Activated CD4-positive, alpha-beta T cell treated with anti-CD3 and anti-CD28 coated beads for 1 hour (primary cell): ENCODE results near the gene BCAR1.
"Not testable (repeated sequence)": the region's sequence is repeated elsewhere in the genome, so short reads cannot be mapped to it uniquely, and the experiment has no call there.

Source experiments
- DNase-seq: peaks from one replicate; pipeline ENCODE4 v3.0.0-alpha.2; 2020

The BCAR1 gene

GRCh38 chr16:75252946-75253911 lies 1.8 kb upstream of the BCAR1 start:
- DNase-seq = no peak

- DNase-seq = no peak
These were observed 833 bp upstream of the BCAR1 start for GRCh38 chr16:75252049-75252864.

GRCh38 chr16:75250809-75251279 lies 580 bp downstream of the BCAR1 start:
- no peak for DNase-seq

GRCh38 chr16:75250089-75250808 lies 1.2 kb downstream of the BCAR1 start:
- no peak for DNase-seq

GRCh38 chr16:75249441-75249840 lies 2.0 kb downstream of the BCAR1 start:
- DNase-seq = no peak

- no peak for DNase-seq
These were observed 2.7 kb downstream of the BCAR1 start for GRCh38 chr16:75248536-75249380.

GRCh38 chr16:75248142-75248535 lies 3.3 kb downstream of the BCAR1 start:
- no peak for DNase-seq

GRCh38 chr16:75247249-75247648 lies 4.2 kb downstream of the BCAR1 start:
- no peak for DNase-seq

- DNase-seq = no peak
These were observed 4.8 kb downstream of the BCAR1 start for GRCh38 chr16:75246504-75247205.

GRCh38 chr16:75244844-75245758 lies 6.3 kb downstream of the BCAR1 start:
- DNase-seq = no peak

- no peak for DNase-seq
These were observed 7.1 kb downstream of the BCAR1 start for GRCh38 chr16:75244225-75244809.

GRCh38 chr16:75243667-75244224 lies 7.7 kb downstream of the BCAR1 start:
- no peak for DNase-seq

GRCh38 chr16:75242436-75243078 lies 8.9 kb downstream of the BCAR1 start:
- DNase-seq = not testable (repeated sequence)

GRCh38 chr16:75241955-75242354 lies 9.5 kb downstream of the BCAR1 start:
- DNase-seq = no peak

GRCh38 chr16:75241412-75241811 lies 10.0 kb downstream of the BCAR1 start:
- no peak for DNase-seq

- DNase-seq = not testable (repeated sequence)
These were observed 10.8 kb downstream of the BCAR1 start for GRCh38 chr16:75240633-75241032.

GRCh38 chr16:75239542-75240122 lies 11.8 kb downstream of the BCAR1 start:
- DNase-seq = no peak

- DNase-seq = no peak
These were observed 12.4 kb downstream of the BCAR1 start for GRCh38 chr16:75238853-75239541.
